ENCODE data around the gene NFIX. TPM values are rescaled to one million over a fixed set of nuclear protein-coding genes. Genes with fewer than 3 reads are reported as not detected.

NFIX gene
- total RNA-seq, 1 donor from 2014 or later, result 5.8 TPM

- FAIRE-seq, result no peak
- peaks cover 9% of the 10 kb centered on the region for H3K36me3 ChIP-seq (ENCODE audit: control insufficient read depth, insufficient read depth, low read length)
- no peak for DNase-seq (ENCODE audit: low read depth)
- no peaks in the 10 kb centered on the region for H3K27me3 ChIP-seq (ENCODE audit: control insufficient read depth, insufficient read depth, low read length)
- H3K4me3 ChIP-seq (ENCODE audit: low read depth, low read length), result no peak overlapping the region
- TF ChIP-seq CTCF (IDR thresholded peaks at IDR 0.05; ENCODE audit: insufficient read depth, low read length, severe bottlenecking), result no peak
Measured at GRCh38 chr19:13078897-13079541, 83.7 kb downstream of the NFIX start.

GRCh38 chr19:13079542-13079986 is 84.3 kb downstream of the NFIX start:
- no peak for TF ChIP-seq CTCF (IDR thresholded peaks at IDR 0.05; ENCODE audit: insufficient read depth, low read length, severe bottlenecking)
- no peaks in the 10 kb centered on the region for H3K27me3 ChIP-seq (ENCODE audit: control insufficient read depth, insufficient read depth, low read length)
- H3K4me3 ChIP-seq (ENCODE audit: low read depth, low read length), result no peak overlapping the region
- peaks cover 6% of the 10 kb centered on the region for H3K36me3 ChIP-seq (ENCODE audit: control insufficient read depth, insufficient read depth, low read length)
- peak; percentile 14 for DNase-seq (ENCODE audit: low read depth)
- FAIRE-seq, result no peak

GRCh38 chr19:13082192-13083007 is 87.1 kb downstream of the NFIX start:
- H3K36me3 ChIP-seq (ENCODE audit: control insufficient read depth, insufficient read depth, low read length), result peaks cover 3% of the 10 kb centered on the region
- TF ChIP-seq CTCF (IDR thresholded peaks at IDR 0.05; ENCODE audit: insufficient read depth, low read length, severe bottlenecking), result no peak
- no peak overlapping the region for H3K4me3 ChIP-seq (ENCODE audit: low read depth, low read length)
- H3K27me3 ChIP-seq (ENCODE audit: control insufficient read depth, insufficient read depth, low read length), result no peaks in the 10 kb centered on the region
- peak; percentile 4 for DNase-seq (ENCODE audit: low read depth)
- FAIRE-seq, result no peak

- no peaks in the 10 kb centered on the region for H3K27me3 ChIP-seq (ENCODE audit: control insufficient read depth, insufficient read depth, low read length)
- no peak for TF ChIP-seq CTCF (IDR thresholded peaks at IDR 0.05; ENCODE audit: insufficient read depth, low read length, severe bottlenecking)
- no peak for FAIRE-seq
- DNase-seq (ENCODE audit: low read depth), result no peak
- H3K36me3 ChIP-seq (ENCODE audit: control insufficient read depth, insufficient read depth, low read length), result peaks cover 5% of the 10 kb centered on the region
- no peak overlapping the region for H3K4me3 ChIP-seq (ENCODE audit: low read depth, low read length)
Measured at GRCh38 chr19:13083008-13083404, 87.7 kb downstream of the NFIX start.

GRCh38 chr19:13083627-13084026 is 88.4 kb downstream of the NFIX start:
- TF ChIP-seq CTCF (IDR thresholded peaks at IDR 0.05; ENCODE audit: insufficient read depth, low read length, severe bottlenecking), result no peak
- no peak for DNase-seq (ENCODE audit: low read depth)
- H3K36me3 ChIP-seq (ENCODE audit: control insufficient read depth, insufficient read depth, low read length), result peaks cover 4% of the 10 kb centered on the region
- FAIRE-seq, result peak; percentile 47
- no peaks in the 10 kb centered on the region for H3K27me3 ChIP-seq (ENCODE audit: control insufficient read depth, insufficient read depth, low read length)
- no peak overlapping the region for H3K4me3 ChIP-seq (ENCODE audit: low read depth, low read length)

Measured in bronchial epithelial cell (primary cell).